ENCODE results near the gene KNSTRN.

Gene KNSTRN

GRCh38 chr15:40392986-40393948 is 10.7 kb downstream of the KNSTRN start:
- no peak for TF ChIP-seq CTCF (IDR thresholded peaks at IDR 0.05; ENCODE audit: low read depth, low read length)
- no peak overlapping the region for H3K4me3 ChIP-seq (ENCODE audit: low read depth, low read length)

- no peak overlapping the region for H3K4me3 ChIP-seq (ENCODE audit: low read depth, low read length)
- no peak for TF ChIP-seq CTCF (IDR thresholded peaks at IDR 0.05; ENCODE audit: low read depth, low read length)
Observed at GRCh38 chr15:40397688-40398412, 15.3 kb downstream of the KNSTRN start.

- no peak for TF ChIP-seq CTCF (IDR thresholded peaks at IDR 0.05; ENCODE audit: low read depth, low read length)
Observed at GRCh38 chr15:40398413-40398873, 15.9 kb downstream of the KNSTRN start.

DNA sequence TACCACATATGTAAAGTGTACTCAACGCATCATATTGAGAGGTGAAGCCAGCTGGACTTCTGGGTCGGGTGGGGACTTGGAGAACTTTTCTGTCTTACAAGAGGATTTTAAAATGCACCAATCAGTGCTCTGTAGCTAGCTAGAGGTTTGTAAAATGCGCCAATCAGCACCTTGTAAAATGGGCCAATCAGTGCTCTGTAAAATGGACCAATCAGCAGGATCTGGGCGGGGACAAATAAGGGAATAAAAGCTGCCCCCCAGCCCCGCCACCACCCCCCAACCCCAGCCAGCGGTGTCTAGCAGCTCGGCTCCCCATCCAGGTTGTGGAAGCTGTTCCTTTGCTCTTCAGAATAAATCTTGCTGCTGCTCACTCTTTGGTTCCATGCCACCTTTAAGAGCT is 16.8 kb downstream of the KNSTRN start:
- H3K4me3 ChIP-seq (ENCODE audit: low read depth, low read length) = no peak overlapping the region
- TF ChIP-seq CTCF (IDR thresholded peaks at IDR 0.05; ENCODE audit: low read depth, low read length) = no peak

More at GRCh38 chr15:40398413-40398873, 15.9 kb downstream of the KNSTRN start:
- H3K4me3 ChIP-seq (ENCODE audit: low read depth, low read length) = no peak overlapping the region

- H3K4me3 ChIP-seq (ENCODE audit: low read depth, low read length) = peak within 1 kb of the TSS; percentile 93
- no peak for TF ChIP-seq CTCF (IDR thresholded peaks at IDR 0.05; ENCODE audit: low read depth, low read length)
Observed at GRCh38 chr15:40405501-40406381, 23.2 kb downstream of the KNSTRN start, which contains the start of gene IVD. TSS of gene IVD (plus strand) at chr15:40405795. CDS start at chr15:40405828, 33 bp downstream.

GRCh38 chr15:40407330-40407990 is 24.9 kb downstream of the KNSTRN start:
- no peak for TF ChIP-seq CTCF (IDR thresholded peaks at IDR 0.05; ENCODE audit: low read depth, low read length)
- H3K4me3 ChIP-seq (ENCODE audit: low read depth, low read length) = no peak overlapping the region

All from WI38 (cell line).